RCC 7860 (cell line): Measurements from ENCODE around the gene PSMD14.
"Not testable (repeated sequence)": the region's sequence is repeated elsewhere in the genome, so short reads cannot be mapped to it uniquely, and the experiment has no call there.

Source experiments
- DNase-seq: peaks from one replicate; pipeline ENCODE4 v3.0.0-alpha.2; 2015; ENCODE audit warnings: low spot score
- FAIRE-seq: peaks from 2 replicates; lab custom pipeline; 2012; peaks lifted over from hg19 to GRCh38; lab: Jason Lieb, UNC

The PSMD14 gene

DNA sequence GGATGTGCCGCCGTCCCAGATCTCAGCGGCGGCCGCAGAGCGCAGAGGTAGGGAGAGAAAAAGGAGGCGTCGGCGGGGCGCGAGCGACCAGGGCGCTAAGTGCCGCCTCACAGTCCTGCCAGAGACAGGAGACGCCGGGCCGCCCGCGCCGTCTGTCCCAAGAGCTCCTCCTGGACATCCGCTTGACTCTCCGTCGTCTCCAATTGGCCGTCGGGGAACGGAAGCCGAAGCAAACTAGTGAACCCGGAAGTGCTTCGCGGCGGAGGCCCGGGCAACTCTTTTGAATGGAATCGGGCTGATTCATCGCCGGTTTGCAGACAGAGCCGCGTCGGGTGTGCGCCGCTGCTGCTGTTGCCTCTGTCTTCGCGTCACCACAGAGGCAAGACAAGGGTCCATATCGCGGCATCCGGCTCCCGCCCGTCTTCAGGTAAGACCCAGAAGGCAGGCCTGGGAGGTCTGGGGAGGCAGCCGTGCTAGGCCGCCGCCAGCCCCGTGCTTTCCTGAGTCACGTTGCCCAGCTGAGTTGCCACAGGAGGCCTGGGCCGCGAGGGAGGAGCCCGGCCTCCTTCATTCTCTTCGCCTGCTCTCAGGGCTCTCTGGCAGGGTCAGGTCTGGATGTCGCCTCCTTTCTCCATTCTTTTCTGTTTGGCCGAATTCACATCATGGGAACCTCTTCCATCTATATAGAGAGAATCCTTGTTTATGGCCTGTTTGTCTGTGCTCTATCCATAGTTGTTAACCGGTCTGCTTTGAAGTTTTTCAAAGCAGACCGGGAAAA, at the start of gene PSMD14:
Gene PSMD14 (plus strand): TSS at position 248 of the 778 bp plus-strand sequence. CDS start 10,401 bp downstream, outside the sequence.
- DNase-seq (peak; percentile 92), FAIRE-seq (peak; percentile 65)

DNA sequence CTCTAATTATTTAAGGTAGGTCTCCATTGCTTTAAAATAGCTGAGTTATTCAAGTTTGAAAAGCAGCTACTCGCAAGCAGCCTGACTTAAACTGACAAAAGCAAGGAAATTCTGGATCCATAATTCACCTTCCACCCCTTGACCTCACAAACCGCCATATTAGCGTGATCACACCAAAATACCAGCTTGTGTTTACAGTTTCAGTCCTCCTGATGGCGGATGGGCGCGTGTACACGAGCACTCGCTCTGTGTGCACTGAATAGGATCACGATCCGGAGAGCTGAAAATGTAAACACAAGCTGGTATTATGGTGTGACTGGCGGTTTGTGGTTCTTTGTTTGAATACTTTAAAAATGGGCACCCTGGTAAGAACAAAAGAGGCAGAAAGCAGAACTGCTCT, 42.4 kb upstream of the PSMD14 start:
- no peak for FAIRE-seq
- DNase-seq = no peak

DNA sequence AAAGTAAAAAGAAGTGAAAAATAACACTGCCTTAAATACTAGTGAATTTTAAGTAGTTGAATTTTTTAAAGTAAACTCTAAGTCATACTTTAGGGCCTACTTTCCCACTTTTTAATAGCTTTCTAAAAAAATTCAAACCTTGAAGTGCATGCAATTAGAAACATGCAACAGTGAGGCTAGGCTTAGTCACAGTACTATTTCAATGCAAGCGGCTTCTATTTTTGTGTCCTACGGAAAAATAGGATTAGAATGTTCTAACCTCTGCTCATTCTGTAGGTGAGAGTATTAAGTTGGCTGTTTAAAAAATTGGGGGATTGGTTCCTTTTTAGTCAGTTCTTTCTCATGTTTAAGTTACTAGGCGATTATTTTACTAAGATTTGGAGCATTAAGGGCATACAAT, 39.1 kb upstream of the PSMD14 start:
- DNase-seq (no peak), FAIRE-seq (no peak)

DNA sequence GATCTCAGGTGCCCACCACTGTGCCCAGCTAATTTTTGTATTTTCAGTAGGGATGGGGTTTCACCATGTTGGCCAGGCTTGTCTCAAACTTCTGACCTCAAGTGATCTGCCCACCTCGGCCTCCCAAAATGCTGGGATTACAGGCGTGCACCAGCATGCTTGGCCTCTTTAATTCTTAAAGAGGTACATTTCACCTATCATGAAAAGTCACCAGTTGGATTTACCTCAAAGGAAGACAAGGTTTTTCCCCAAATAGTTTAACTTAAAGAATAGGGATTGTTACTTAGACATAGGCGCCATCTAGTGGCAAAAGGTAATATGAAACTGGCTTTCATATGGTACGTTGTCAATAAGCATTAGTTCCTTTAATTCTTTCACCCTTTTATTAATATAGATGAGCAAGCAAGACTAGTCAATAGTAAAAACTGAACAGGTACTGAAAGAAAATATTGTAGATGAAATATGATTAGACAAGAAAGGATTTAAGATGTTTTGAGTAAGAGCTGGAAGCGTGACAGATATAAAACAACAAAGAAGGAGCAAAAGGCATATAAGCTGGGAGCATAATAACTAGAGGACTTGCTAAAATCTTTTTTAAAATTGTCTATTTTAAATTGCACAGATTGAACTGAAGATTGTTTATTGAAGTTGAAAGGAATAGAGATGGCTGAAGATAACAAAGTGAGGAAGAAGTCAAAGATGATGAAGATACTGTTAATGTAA, 35.0 kb upstream of the PSMD14 start:
- peak; percentile 38 for DNase-seq

DNA sequence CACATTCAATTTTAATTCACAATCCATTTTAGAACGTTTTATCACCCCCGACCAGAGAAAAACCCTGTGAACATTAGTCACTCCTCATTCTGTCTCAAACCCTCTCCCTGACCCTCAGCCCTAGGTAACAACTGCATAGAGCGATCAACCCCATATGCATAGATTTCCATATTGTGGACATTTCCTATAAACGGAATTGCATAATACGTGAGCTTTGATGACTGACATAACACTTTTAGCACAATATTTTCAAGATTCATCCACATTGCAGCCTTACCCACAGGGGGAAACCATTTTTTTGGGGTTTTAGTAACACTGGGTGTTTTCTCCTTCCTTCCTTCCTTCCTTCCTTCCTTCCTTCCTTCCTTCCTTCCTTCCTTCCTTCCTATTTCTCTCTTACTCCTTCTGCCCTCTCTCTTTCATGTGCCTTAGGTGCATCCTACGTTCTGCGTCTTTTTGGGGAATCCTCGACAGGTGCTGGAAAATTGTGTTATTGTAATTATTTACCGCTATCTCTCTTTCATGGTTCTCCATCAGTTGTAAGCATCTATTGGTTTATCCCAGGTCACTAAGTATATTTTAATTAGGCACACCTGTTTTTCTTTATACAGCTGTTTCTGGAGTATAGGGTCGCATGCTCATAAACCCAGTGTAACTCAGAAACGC, 29.5 kb upstream of the PSMD14 start:
- not testable (repeated sequence) for FAIRE-seq, DNase-seq

More for the DNA sequence above, 35.0 kb upstream of the PSMD14 start:
- FAIRE-seq = peak; percentile 77

DNA sequence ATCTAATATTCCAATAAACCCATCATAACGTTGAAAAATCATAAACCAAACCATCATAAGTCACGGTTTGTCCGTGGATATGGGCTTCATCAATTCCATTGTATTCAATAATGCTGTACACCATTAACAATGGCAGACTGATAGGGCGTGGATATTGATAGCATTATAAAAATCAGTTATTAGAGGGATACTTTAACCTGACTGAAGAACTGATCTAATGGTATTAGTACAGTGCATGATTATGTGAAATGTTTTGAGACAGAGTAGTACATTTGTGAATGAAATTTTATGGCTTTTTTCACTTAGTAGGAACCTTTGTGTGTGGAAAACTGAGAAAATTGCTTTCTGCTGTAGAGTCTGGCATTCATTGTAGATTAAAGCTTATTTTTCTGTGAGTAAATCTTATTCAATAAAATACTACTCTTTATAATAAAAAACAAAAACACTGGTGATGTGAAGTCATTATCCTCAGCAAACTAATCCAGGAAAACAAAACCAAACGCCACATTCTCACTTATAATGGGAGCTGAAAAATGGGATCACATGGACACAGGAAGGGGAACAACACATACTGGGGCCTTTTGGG, 28.9 kb upstream of the PSMD14 start:
- not testable (repeated sequence) for DNase-seq, FAIRE-seq

DNA sequence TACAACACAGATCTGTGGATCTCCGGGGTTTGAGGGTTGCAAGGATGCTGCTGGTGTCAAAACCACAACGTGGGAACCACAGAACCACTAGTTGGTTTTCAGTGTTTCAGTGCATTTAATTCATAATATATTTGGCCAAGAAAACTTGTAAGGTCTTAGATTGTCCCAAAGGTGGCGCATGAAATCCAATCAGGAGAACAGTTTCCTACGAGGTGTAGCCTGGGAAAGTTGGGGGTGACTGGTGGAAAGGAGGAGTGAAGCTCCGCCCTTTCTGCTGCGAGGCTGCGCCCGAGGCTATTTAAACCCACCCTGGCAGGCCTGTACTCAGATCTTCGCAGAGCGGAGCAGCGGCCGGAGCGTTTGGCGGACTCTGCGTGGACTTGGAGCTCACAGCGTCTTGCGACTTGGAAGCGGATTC, 27.3 kb upstream of the PSMD14 start:
- not testable (repeated sequence) for FAIRE-seq, DNase-seq

DNA sequence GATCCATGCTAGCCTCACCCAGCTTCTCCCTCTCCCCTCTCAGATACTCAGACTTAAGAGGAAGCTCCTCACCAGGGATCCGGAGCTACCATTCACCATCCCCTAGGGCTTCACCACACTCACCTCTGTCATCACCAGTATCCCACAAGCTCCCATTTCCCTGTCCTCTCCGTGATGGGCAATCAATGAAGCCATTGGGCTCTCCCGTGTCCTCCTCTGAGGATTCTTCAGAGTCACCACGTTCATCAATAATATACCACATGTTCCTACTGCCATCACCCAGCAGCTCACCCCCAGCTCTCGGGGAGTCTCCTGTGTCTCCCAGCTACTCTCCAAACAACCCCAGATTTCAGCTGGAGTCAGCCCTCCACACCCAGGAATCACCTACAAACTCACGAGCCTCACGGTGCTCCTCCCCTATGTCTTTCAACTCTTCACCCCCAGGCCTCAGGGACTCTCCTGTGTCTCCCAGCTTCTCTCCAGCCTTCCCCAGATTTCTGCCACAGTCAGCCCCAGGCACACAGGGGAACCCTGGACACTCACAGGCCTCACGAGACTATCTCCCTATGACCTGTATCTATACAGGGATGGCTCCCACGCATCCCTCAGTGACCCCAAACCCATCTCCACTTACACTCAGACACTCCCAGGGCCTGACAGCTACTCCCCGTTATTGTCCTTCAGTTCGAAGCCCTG, 26.5 kb upstream of the PSMD14 start:
- not testable (repeated sequence) for FAIRE-seq, DNase-seq

DNA sequence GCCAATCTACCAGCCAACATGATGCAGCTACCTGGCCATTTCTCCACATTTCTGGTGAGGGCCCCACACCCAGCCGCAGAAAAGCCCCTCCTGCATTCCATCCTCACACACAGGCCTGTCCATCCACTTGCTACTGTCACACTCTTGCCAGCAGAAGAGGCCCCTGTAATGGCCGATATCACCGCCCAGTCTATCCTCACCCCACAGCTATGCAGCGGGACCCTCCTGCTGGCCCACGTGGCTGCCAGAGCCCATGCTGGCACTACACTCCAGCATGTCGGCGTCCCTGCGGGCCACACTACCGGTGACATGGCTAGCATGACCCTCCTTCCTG, 25.9 kb upstream of the PSMD14 start:
- not testable (repeated sequence) for DNase-seq, FAIRE-seq

DNA sequence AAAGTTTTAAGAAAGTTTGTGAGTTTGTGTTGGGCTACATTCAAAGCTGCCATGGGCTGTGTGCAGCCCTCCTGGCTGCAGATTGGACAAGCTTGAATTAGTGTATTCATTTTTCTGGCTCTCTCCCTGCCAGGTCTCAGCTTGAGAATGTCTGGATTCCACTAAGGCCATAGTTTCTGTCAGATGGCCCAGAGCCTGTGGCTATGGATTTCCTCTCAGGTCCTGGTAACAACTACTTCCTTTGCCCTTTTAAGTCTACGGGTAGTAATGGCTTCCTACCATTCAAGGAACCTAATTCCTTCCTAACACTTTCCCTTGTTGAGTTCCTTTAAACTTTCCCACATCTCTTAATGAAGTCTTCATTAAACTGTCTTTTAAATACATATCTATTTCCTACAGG, 24.3 kb upstream of the PSMD14 start:
- no peak for DNase-seq
- FAIRE-seq = no peak

DNA sequence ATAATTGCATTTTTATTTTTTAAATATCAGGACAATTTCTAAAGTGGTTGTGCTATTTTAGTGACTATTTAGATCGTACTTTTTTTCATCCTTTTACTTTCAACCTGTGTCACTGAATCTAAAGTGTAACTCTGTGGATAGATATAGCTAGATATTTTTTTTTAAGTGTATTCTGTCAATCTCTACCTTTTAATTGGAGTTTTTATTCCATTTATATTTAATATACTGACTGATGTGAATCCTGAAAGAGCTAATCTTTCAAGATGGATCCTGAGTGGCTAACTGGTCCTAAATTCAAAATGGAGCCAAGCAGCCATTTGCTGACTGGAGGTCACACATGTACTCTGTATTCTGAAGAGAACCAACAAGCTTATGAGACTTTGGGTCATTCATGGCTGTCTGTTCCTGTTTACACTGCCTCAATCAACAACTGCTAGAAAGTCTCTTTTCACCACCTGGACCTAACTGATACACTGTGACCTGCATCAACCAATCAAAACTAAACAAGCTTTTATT, 4.6 kb upstream of the PSMD14 start:
- FAIRE-seq (no peak), DNase-seq (no peak)

DNA sequence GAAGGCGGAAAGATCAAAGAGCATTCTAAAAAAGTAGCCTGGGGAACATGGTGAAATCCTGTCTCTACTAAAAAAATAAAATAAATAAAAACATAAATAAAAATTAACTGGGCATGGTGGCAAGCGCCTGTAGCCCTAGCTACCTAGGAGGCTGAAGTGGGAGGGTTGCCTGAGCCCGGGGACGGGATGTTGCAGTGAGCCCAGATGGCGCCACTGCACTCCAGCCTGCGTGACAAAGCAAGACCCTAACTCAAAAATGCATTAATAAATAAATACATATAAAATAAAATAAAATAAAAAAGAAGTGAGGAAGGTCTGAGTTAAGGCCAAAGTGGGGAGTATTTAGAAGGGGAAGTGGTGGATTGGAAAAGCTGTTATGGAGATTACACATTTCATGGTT, 1.3 kb upstream of the PSMD14 start:
- no peak for FAIRE-seq
- no peak for DNase-seq

DNA sequence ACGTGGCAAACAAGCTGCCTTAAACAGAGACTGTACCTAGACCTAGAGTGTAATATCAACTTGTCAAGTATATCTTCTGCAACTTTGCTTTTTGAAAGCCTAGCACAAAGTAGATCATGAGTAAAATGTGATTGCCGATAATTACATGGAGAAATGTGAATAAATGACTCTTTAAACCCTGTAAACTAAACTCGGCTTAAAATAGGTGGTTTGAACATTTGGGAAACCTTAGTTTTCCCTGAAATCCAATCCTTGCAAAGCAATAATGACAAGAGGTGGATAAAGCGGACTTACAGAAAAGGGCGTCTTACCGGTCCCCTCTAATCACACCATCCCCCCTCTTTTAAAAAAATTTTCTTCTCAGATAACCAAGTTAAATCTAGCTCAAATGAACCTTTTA, 549 bp upstream of the PSMD14 start:
- no peak for FAIRE-seq
- DNase-seq = no peak

DNA sequence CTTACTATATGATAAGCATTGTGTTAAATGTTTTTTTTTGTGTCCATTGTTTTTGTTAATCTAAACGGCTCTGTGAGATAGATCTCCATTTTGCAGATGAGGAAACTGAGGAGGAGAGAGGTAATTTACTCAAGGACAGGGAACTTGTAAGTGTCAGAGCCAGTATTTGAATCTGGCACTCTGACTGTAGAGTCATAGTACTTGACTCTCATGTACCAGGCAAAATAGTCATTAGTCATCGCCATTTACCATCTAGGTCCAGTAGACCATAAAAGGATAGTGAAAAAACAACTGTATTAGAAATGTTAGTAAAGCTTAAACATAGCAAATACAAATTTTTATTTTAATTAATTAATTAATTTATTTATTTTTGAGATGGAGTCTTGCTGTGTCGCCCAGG, 4.8 kb downstream of the PSMD14 start:
- FAIRE-seq = peak; percentile 76
- DNase-seq = peak; percentile 40

DNA sequence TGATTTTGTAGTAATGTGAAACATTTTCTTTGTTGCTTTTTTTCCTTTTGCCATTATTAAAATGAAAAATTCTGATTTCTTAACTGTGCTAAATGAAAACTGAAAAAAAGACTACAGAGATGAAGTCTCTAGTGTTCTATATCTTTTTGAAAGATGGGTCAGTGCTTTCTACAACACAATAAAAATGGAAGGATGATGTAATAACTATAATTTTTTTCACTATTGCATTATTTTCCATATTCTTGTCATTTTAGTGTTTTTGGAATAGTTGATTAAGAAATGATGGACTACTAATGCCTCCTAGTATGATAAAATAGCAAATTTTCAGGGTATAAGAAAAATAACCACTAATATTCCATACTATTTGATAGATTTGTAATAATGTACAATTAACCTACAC, 7.2 kb downstream of the PSMD14 start:
- no peak for DNase-seq
- FAIRE-seq = no peak

DNA sequence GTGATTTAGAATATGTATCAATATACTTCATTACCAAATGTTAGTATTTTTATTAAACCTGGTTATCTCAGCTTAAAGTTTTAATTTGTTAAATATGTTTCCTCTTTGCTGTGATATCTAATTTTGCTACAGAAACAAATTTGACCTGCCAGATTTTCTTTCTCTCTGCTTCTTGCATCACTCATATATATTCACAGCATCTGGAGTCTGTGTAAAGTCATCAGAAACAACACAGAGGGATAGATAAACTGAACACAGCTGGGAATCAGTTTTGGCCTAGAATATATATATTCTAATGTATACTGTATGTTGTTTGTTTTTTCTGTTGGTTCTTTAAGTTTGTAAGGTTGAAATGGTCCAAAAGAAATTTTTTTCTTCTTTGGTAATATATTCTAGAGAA, 8.5 kb downstream of the PSMD14 start:
- FAIRE-seq (no peak), DNase-seq (no peak)

DNA sequence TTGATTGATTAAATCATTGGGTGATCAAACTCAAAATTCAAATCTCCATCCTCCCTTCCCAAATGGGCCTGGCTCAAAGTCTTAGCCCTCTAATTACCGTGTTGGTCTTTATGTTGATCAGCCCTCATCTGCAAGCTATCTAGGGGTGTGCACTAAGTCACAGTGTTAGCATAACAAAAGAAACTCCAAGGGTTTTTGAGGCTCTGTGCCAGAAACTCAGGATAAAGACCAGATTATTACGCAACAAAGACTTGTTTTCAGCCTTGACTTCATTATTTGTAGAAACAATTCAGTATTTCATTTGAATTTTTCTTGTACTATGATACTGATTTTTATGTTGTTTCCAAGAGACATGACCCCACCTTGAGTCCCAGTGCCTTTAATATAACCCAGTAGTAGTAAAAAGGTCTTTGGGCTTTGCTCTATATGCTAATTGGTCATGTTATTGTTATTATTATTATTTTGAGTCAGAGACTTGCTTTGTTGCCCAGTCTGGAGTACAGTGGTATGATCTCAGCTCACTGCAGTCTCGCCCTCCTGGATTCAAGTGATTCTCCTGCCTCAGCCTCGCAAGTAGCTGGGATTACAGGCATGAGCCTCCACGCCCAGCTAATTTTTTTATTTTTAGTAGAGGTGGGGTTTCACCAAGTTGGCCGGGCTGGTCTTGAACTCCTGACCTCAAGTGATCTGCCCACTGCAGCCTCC, 13.9 kb downstream of the PSMD14 start:
- no peak for FAIRE-seq

DNA sequence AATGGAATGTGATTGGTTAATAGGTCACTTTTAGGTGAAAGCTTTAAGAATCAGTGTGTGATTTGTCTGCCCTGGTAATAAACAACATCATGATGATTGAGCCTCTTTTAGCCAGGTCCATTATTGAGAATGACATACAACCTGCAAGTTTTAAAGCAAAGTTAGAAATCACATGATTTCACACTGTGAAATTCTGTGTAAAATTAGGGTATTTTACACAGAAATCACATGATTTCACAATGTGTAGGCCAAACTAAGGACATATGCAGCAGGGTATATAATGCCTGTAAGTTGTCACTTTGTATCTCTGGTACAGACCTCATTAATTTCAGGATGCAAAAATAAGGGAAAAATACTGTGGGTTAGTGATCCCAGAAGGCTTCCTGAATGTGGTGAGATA, 16.7 kb downstream of the PSMD14 start:
- DNase-seq (no peak), FAIRE-seq (no peak)

More for the DNA sequence above, 13.9 kb downstream of the PSMD14 start:
- DNase-seq = no peak

DNA sequence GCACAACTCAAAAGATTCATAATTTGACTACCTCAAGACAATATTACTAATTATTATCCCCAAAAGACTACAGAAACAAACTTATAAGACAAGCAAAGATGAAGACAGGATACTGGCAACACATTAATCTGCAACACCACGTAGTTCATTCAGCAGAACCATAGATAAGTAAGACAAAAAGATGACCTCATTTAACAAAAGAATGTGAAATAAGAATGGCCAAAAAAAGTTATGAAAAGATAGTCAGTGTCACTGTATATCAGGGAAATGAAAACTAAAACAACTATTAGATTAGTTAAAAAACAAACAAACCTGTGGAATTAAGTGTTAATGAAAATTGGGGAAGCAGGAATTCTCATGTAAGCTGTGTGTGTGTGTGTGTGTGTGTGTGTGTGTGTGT, 19.4 kb downstream of the PSMD14 start:
- DNase-seq (no peak), FAIRE-seq (no peak)
